H9 (cell line): Measurements from ENCODE around the gene PJA1. TPM values are rescaled to one million over a fixed set of nuclear protein-coding genes. Genes with fewer than 3 reads are reported as not detected.

Experiments used
- DNase-seq: peaks from one replicate; pipeline ENCODE4 v3.0.0-alpha.2; 2017
- H2AFZ ChIP-seq: one replicate; pipeline ENCODE4 v1.6.1; 2013; ENCODE audit warnings: mild to moderate bottlenecking, low read length, control low read depth, moderate library complexity
- H2AK5ac ChIP-seq: 2 replicates; pipeline ENCODE4 v1.6.1; 2013; ENCODE audit warnings: low read length, control low read depth, mixed read lengths; ENCODE audit not compliant: insufficient read length
- H2BK120ac ChIP-seq: one replicate; pipeline ENCODE4 v1.6.1; 2013; ENCODE audit warnings: low read depth, mild to moderate bottlenecking, low read length, control low read depth, inconsistent platforms; ENCODE audit not compliant: poor library complexity, severe bottlenecking
- H2BK12ac ChIP-seq: 2 replicates; pipeline ENCODE4 v1.6.1; 2013; ENCODE audit warnings: low read length, control low read depth, mixed read lengths, low read depth; ENCODE audit not compliant: insufficient read length
- H2BK15ac ChIP-seq: 2 replicates; pipeline ENCODE4 v1.6.1; 2013; ENCODE audit warnings: low read depth, low read length, control low read depth
- H2BK20ac ChIP-seq: one replicate; pipeline ENCODE4 v1.6.1; 2013; ENCODE audit warnings: low read depth, mild to moderate bottlenecking, low read length, control low read depth, inconsistent platforms; ENCODE audit not compliant: poor library complexity, severe bottlenecking
- H2BK5ac ChIP-seq: 2 replicates; pipeline ENCODE4 v1.6.1; 2013; ENCODE audit warnings: low read length, control low read depth, mixed read lengths; ENCODE audit not compliant: insufficient read length
- H3K14ac ChIP-seq: 2 replicates; pipeline ENCODE4 v1.6.1; 2013; ENCODE audit warnings: low read length, control low read depth; ENCODE audit not compliant: insufficient read depth
- H3K18ac ChIP-seq: 2 replicates; pipeline ENCODE4 v1.6.1; 2013; ENCODE audit warnings: low read depth, mild to moderate bottlenecking, mixed read lengths, low read length, control low read depth; ENCODE audit not compliant: insufficient read length
- H3K23ac ChIP-seq: 2 replicates; pipeline ENCODE4 v1.6.1; 2013; ENCODE audit warnings: low read length, control low read depth, mixed read lengths, low read depth; ENCODE audit not compliant: insufficient read length
- H3K23me2 ChIP-seq: 2 replicates; pipeline ENCODE4 v1.6.1; 2013; ENCODE audit warnings: low read depth, mild to moderate bottlenecking, mixed read lengths, low read length, control low read depth; ENCODE audit not compliant: insufficient read length, poor library complexity, severe bottlenecking
- H3K27ac ChIP-seq: 2 replicates; pipeline ENCODE4 v1.5.1; 2013; ENCODE audit warnings: low read length, control low read depth, mixed read lengths, low read depth; ENCODE audit not compliant: insufficient read length
- H3K27me3 ChIP-seq: 2 replicates; pipeline ENCODE4 v1.6.1; 2013; ENCODE audit warnings: low read length, control low read depth, inconsistent platforms; ENCODE audit not compliant: insufficient read depth
- H3K4ac ChIP-seq: 2 replicates; pipeline ENCODE4 v1.6.1; 2013; ENCODE audit warnings: low read depth, mild to moderate bottlenecking, control low read depth, inconsistent platforms, low read length, moderate library complexity
- H3K4me1 ChIP-seq: 2 replicates; pipeline ENCODE4 v1.6.1; 2013; ENCODE audit warnings: low read length, control low read depth, inconsistent platforms; ENCODE audit not compliant: insufficient read depth
- H3K4me2 ChIP-seq: 2 replicates; pipeline ENCODE4 v1.6.1; 2013; ENCODE audit warnings: low read length, control low read depth, mixed read lengths; ENCODE audit not compliant: insufficient read length, insufficient read depth
- H3K56ac ChIP-seq: 2 replicates; pipeline ENCODE4 v1.6.1; 2013; ENCODE audit warnings: low read depth, mild to moderate bottlenecking, mixed read lengths, low read length, control low read depth; ENCODE audit not compliant: insufficient read length
- H3K79me1 ChIP-seq: 2 replicates; pipeline ENCODE4 v1.6.1; 2013; ENCODE audit warnings: low read depth, mild to moderate bottlenecking, moderate library complexity, low read length, control low read depth, inconsistent platforms; ENCODE audit not compliant: insufficient read depth, poor library complexity, severe bottlenecking
- H3K79me2 ChIP-seq: 2 replicates; pipeline ENCODE4 v1.6.1; 2013; ENCODE audit warnings: low read length, control low read depth, inconsistent platforms; ENCODE audit not compliant: insufficient read depth
- H3K9ac ChIP-seq: 2 replicates; pipeline ENCODE4 v1.6.1; 2013; ENCODE audit warnings: low read length, control low read depth, mixed read lengths; ENCODE audit not compliant: insufficient read length; ENCODE audit errors: extremely low read depth
- H3K9me3 ChIP-seq: one replicate; pipeline ENCODE4 v1.6.1; 2013; ENCODE audit warnings: low read depth, low read length, inconsistent platforms; ENCODE audit not compliant: control insufficient read depth
- H3T11ph ChIP-seq: one replicate; pipeline ENCODE4 v1.6.1; 2013; ENCODE audit warnings: mild to moderate bottlenecking, low read length, control low read depth, inconsistent platforms
- H4K20me1 ChIP-seq: one replicate; pipeline ENCODE4 v1.6.1; 2013; ENCODE audit not compliant: control insufficient read depth, insufficient read length, insufficient read depth
- H4K5ac ChIP-seq: 2 replicates; pipeline ENCODE4 v1.6.1; 2013; ENCODE audit warnings: low read depth, mild to moderate bottlenecking, mixed read lengths, low read length, control low read depth; ENCODE audit not compliant: insufficient read length
- H4K8ac ChIP-seq: replicated peaks from 2 replicates; pipeline ENCODE4 v1.6.1; 2013; ENCODE audit warnings: low read length, control low read depth, mixed read lengths, low read depth; ENCODE audit not compliant: insufficient read length
- H4K91ac ChIP-seq: 2 replicates; pipeline ENCODE4 v1.6.1; 2013; ENCODE audit warnings: low read depth, mild to moderate bottlenecking, moderate library complexity, mixed read lengths, low read length, control low read depth; ENCODE audit not compliant: insufficient read length
- H3K27ac Mint-ChIP-seq, 3 experiments: 2 replicates in 2 of 3; 3 replicates in 1 of 3; pipeline ENCODE4 v1.8.0; 2020 to 2021; ENCODE audit warnings: mixed read lengths in 3 of 3, mild to moderate bottlenecking in 1 of 3, moderate library complexity in 1 of 3
- H3K27me3 Mint-ChIP-seq: 2 replicates; pipeline ENCODE4 v1.8.0; 2021; ENCODE audit warnings: low read depth, mild to moderate bottlenecking, moderate library complexity, mixed read lengths
- H3K36me3 Mint-ChIP-seq, 3 experiments: 2 replicates in 2 of 3; 3 replicates in 1 of 3; pipeline ENCODE4 v1.8.0; 2020 to 2021; ENCODE audit warnings: low read depth in 3 of 3, mixed read lengths in 3 of 3; ENCODE audit not compliant: insufficient read depth in 1 of 3
- H3K4me1 Mint-ChIP-seq, 2 experiments: 2 replicates each; pipeline ENCODE4 v1.8.0; 2020; ENCODE audit warnings: mixed read lengths in 2 of 2
- H3K4me3 Mint-ChIP-seq, 2 experiments: 2 replicates in 1 of 2; 3 replicates in 1 of 2; pipeline ENCODE4 v1.8.0; 2020 to 2021; ENCODE audit warnings: mild to moderate bottlenecking in 2 of 2, mixed read lengths in 2 of 2, moderate library complexity in 1 of 2
- H3K9me3 Mint-ChIP-seq, 2 experiments: 2 replicates in 1 of 2; 3 replicates in 1 of 2; pipeline ENCODE4 v1.8.0; 2020; ENCODE audit warnings: mild to moderate bottlenecking in 2 of 2, mixed read lengths in 2 of 2, moderate library complexity in 1 of 2
- WGBS: extraction: QIAGEN DNeasy Blood & Tissue Kit; methylation state at CpG from one replicate; pipeline ENCODE4 v1.1.7; 2013; ENCODE audit warnings: missing lambda C conversion rate, low lambda C conversion rate, mixed read lengths; ENCODE audit not compliant: insufficient read length; ENCODE audit errors: extremely low coverage; 5-methylcytosine and 5-hydroxymethylcytosine counted together
- total RNA-seq: library from RNA; stranded (reverse); gene quantifications from 2 replicates; pipeline ENCODE4 v1.2.1, GENCODE V29; 2021
- TF ChIP-seq, protein P1 (sequence below): fragments of 200-600 bp; sonication (generic); conservative IDR thresholded peaks from 3 replicates; pipeline ENCODE4 v1.8.0; 2021; ENCODE audit warnings: antibody characterized with exemption, mild to moderate bottlenecking

The PJA1 gene
- total RNA-seq, 1 experiment from 2014 or later = 41.4 TPM

DNA sequence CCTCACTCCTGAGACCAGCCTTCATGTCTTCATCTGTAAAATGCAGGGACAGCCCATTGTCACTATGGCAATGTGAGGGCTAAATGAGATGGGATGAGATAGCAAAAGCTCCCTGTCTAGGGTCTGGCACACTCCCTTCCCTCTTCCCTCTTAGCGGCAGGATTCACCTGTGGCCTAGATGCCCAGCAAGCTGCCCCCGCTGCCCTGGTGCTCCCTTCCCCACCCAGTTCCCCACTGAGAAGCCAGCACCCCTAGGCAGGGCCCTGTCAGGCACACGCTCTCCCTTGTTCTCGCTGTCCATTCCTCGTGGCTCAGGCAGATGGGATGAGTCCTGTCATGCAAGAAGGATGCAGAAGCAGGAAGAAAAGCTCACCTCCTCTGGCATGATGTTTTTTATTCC lies 49.2 kb upstream of the PJA1 start:
- TF ChIP-seq, protein P1, sequence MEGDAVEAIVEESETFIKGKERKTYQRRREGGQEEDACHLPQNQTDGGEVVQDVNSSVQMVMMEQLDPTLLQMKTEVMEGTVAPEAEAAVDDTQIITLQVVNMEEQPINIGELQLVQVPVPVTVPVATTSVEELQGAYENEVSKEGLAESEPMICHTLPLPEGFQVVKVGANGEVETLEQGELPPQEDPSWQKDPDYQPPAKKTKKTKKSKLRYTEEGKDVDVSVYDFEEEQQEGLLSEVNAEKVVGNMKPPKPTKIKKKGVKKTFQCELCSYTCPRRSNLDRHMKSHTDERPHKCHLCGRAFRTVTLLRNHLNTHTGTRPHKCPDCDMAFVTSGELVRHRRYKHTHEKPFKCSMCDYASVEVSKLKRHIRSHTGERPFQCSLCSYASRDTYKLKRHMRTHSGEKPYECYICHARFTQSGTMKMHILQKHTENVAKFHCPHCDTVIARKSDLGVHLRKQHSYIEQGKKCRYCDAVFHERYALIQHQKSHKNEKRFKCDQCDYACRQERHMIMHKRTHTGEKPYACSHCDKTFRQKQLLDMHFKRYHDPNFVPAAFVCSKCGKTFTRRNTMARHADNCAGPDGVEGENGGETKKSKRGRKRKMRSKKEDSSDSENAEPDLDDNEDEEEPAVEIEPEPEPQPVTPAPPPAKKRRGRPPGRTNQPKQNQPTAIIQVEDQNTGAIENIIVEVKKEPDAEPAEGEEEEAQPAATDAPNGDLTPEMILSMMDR = no peak
- H3K14ac ChIP-seq = no peak overlapping the region
- no peaks in the 10 kb centered on the region for H3K23me2 ChIP-seq
- no peak overlapping the region for H2BK5ac ChIP-seq
- H3K27me3 ChIP-seq = no peaks in the 10 kb centered on the region
- Mint-ChIP-seq H3K27ac (no peak overlapping the region), H3K4me3 (no peak overlapping the region), H3K9me3 (peaks cover 74 to 84% of the 10 kb centered on the region in 2 experiments), H3K27me3 (peaks cover 48% of the 10 kb centered on the region), H3K36me3 (peaks cover 5 to 8% (median 8%) of the 10 kb centered on the region in 3 experiments; a peak in 5 of 7 replicates), H3K4me1 (peaks cover 2 to 6% of the 10 kb centered on the region in 2 experiments; a peak in 2 of 4 replicates)
- H4K91ac ChIP-seq = no peak overlapping the region
- no peak overlapping the region for H4K5ac ChIP-seq
- no peak overlapping the region for H3K27ac ChIP-seq
- no peak overlapping the region for H3K56ac ChIP-seq
- H2BK20ac ChIP-seq = no peak overlapping the region
- H2BK12ac ChIP-seq = no peak overlapping the region
- H2AFZ ChIP-seq = no peak overlapping the region
- H4K20me1 ChIP-seq = no peaks in the 10 kb centered on the region
- H3K9me3 ChIP-seq = no peaks in the 10 kb centered on the region
- H3K79me2 ChIP-seq = no peaks in the 10 kb centered on the region
- H3K79me1 ChIP-seq = no peaks in the 10 kb centered on the region
- H3K4me2 ChIP-seq = no peak overlapping the region
- no peak overlapping the region for H3T11ph ChIP-seq
- DNase-seq = no peak
- H2BK15ac ChIP-seq = no peak overlapping the region
- no peak overlapping the region for H2BK120ac ChIP-seq
- no peak overlapping the region for H4K8ac ChIP-seq
- no peak overlapping the region for H3K9ac ChIP-seq
- no peak overlapping the region for H3K4ac ChIP-seq
- H3K4me1 ChIP-seq = no peaks in the 10 kb centered on the region
- no peak overlapping the region for H3K18ac ChIP-seq
- WGBS = no CpG with 5 or more reads among the region's 5 CpGs
- no peak overlapping the region for H2AK5ac ChIP-seq
- H3K23ac ChIP-seq = no peak overlapping the region
